Stimulated activated naive CD8-positive, alpha-beta T cell treated with anti-CD3 and anti-CD28 coated beads, Interleukin-15, Interleukin-2, amounts not matched to agents 100 ng/mL and 50 ng/mL, for 24 hours (primary cell): ENCODE results near the gene SETD2.
"Not testable (repeated sequence)": the region's sequence is repeated elsewhere in the genome, so short reads cannot be mapped to it uniquely, and the experiment has no call there.

Experiments used
- H3K27ac Mint-ChIP-seq: one replicate; pipeline ENCODE4 v1.8.0; 2021; ENCODE audit warnings: mild to moderate bottlenecking, mixed read lengths
- H3K27me3 Mint-ChIP-seq: one replicate; pipeline ENCODE4 v1.8.0; 2021; ENCODE audit warnings: mixed read lengths
- H3K36me3 Mint-ChIP-seq: one replicate; pipeline ENCODE4 v1.8.0; 2021; ENCODE audit warnings: low read depth, mixed read lengths
- H3K4me1 Mint-ChIP-seq: one replicate; pipeline ENCODE4 v1.8.0; 2021; ENCODE audit warnings: low read depth, mixed read lengths
- H3K4me3 Mint-ChIP-seq: one replicate; pipeline ENCODE4 v1.8.0; 2021; ENCODE audit warnings: mild to moderate bottlenecking, mixed read lengths
- H3K9me3 Mint-ChIP-seq: one replicate; pipeline ENCODE4 v1.8.0; 2021; ENCODE audit warnings: mixed read lengths

The SETD2 gene, protein sequence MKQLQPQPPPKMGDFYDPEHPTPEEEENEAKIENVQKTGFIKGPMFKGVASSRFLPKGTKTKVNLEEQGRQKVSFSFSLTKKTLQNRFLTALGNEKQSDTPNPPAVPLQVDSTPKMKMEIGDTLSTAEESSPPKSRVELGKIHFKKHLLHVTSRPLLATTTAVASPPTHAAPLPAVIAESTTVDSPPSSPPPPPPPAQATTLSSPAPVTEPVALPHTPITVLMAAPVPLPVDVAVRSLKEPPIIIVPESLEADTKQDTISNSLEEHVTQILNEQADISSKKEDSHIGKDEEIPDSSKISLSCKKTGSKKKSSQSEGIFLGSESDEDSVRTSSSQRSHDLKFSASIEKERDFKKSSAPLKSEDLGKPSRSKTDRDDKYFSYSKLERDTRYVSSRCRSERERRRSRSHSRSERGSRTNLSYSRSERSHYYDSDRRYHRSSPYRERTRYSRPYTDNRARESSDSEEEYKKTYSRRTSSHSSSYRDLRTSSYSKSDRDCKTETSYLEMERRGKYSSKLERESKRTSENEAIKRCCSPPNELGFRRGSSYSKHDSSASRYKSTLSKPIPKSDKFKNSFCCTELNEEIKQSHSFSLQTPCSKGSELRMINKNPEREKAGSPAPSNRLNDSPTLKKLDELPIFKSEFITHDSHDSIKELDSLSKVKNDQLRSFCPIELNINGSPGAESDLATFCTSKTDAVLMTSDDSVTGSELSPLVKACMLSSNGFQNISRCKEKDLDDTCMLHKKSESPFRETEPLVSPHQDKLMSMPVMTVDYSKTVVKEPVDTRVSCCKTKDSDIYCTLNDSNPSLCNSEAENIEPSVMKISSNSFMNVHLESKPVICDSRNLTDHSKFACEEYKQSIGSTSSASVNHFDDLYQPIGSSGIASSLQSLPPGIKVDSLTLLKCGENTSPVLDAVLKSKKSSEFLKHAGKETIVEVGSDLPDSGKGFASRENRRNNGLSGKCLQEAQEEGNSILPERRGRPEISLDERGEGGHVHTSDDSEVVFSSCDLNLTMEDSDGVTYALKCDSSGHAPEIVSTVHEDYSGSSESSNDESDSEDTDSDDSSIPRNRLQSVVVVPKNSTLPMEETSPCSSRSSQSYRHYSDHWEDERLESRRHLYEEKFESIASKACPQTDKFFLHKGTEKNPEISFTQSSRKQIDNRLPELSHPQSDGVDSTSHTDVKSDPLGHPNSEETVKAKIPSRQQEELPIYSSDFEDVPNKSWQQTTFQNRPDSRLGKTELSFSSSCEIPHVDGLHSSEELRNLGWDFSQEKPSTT (N-terminal part only)

DNA sequence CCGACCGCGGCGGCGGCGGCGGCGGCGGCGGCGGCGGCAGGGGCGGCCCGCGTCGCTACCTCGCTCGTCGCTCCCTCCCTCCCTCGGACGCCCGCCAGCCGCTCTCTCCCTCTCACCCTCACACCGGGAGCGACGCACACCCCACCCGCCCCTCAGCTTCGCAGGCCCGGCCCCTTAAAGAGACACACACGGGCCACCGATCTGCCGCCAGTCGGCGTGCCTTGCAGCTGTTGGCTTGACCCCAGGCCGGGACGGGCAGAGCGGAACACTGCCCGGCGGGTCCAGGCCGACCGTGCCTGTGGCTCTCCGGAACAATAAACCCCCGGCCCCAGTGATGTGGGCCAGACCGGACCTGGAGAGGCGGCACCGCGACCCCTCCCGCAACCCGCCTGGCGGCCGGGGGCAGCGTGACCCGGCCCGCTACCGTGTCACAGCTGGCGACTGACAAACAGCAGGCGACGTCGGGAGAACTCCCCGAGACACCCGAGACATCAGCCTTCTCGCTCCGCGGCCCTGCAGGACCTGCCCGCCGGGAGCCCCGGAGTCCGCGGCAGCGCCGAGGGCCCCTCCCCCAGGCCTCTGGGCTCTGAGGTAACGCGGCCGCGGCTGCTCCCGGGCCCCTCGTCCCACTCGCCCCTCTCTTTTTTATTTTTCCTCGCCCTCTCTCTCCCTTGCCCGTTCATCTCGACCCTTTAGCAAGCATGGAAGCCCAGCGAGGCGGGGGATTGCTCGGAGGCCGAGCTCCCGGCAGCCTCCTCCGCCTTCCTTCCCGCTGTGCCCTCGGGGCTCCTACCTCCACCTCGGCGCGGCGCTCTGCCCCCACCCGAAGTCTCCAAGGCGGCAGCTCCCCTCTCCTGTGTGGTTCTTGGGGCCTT, at the start of gene SETD2:
SETD2 (minus strand) TSS at position 107 of the 875 bp plus-strand sequence. CDS start 189 bp downstream, outside the sequence.
- H3K27ac Mint-ChIP-seq: peak within 1 kb of the TSS; percentile 99
- H3K4me3 Mint-ChIP-seq: peak within 1 kb of the TSS; percentile 94
- H3K9me3 Mint-ChIP-seq: no peaks in the 10 kb centered on the region
- H3K4me1 Mint-ChIP-seq: peaks cover 52% of the 10 kb centered on the region
- peaks cover 24% of the 10 kb centered on the region for H3K36me3 Mint-ChIP-seq
- no peaks in the 10 kb centered on the region for H3K27me3 Mint-ChIP-seq

- Mint-ChIP-seq H3K27me3 (no peaks in the 10 kb centered on the region), H3K4me1 (no peaks in the 10 kb centered on the region), H3K27ac (no peak overlapping the region), H3K9me3 (no peaks in the 10 kb centered on the region), H3K4me3 (no peak overlapping the region), H3K36me3 (no peaks in the 10 kb centered on the region)
Observed at GRCh38 chr3:47210863-47211405, 47.0 kb upstream of the SETD2 start.

DNA sequence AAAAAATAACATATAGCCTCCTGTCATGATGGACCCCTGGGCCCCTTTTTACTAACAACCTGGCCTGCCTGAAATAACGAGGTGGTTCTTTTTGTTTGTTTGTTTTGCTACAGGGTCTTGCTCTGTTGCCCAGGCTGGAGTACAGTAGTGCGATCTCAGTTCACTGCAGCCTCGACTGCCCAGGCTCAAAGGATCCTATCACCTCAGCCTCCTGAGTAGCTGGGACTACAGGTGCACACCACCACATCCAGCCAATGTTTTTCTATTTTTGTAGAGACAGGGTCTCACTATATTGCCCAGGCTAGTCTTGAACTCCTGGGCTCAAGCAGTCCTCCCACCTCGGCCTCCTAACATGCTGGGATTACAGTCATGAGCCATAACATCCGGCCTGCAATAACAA, 42.1 kb upstream of the SETD2 start:
- not testable (repeated sequence) for H3K27ac Mint-ChIP-seq, H3K36me3 Mint-ChIP-seq, H3K4me3 Mint-ChIP-seq, H3K4me1 Mint-ChIP-seq, H3K9me3 Mint-ChIP-seq, H3K27me3 Mint-ChIP-seq

- H3K27ac Mint-ChIP-seq: no peak overlapping the region
- no peaks in the 10 kb centered on the region for H3K27me3 Mint-ChIP-seq
- H3K4me1 Mint-ChIP-seq: no peaks in the 10 kb centered on the region
- H3K9me3 Mint-ChIP-seq: no peaks in the 10 kb centered on the region
- H3K36me3 Mint-ChIP-seq: no peaks in the 10 kb centered on the region
- no peak overlapping the region for H3K4me3 Mint-ChIP-seq
Observed at GRCh38 chr3:47204875-47205274, 41.0 kb upstream of the SETD2 start.

DNA sequence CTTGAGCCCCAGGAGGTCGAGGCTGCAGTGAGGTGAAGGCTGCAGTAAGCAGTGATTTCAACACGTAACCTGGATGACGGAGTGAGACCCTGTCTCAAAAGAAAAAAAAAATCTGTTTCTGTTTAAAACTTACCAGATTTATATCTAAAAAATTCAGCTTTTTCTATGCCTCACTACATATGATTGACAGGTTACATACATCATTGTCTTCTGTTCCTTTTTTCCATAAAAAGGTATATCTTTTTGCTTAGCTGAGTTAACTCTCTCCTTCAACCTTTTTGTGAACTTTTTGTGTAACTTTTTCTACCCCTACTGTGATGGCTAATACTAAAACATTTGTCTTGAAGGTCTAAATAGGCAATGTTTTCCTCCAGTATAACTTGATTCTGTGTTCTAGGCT, 38.6 kb upstream of the SETD2 start:
- Mint-ChIP-seq H3K4me1 (no peaks in the 10 kb centered on the region), H3K36me3 (no peaks in the 10 kb centered on the region), H3K27ac (no peak overlapping the region), H3K9me3 (no peaks in the 10 kb centered on the region), H3K4me3 (no peak overlapping the region), H3K27me3 (no peaks in the 10 kb centered on the region)

DNA sequence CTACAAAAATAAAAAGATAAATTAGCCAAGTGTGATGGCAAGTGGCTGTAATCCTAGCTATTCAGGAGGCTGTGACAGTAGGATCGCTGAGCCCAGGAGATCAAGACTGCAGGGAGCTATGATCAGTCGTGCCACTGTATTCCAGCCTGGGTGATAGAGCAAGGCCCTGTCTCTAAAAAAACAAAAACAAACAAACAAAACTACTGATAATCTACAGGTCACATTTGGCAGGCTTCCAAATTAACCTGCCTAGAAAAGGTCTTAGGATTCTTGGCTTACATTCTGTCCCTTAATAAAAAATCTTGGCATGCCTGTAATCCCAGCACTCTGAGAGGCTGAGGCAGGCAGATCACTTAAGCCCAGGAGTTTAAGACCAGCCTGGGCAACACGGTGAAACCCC, 33.4 kb upstream of the SETD2 start:
- Mint-ChIP-seq H3K36me3 (peaks cover 3% of the 10 kb centered on the region), H3K27me3 (no peaks in the 10 kb centered on the region), H3K4me1 (no peaks in the 10 kb centered on the region), H3K4me3 (no peak overlapping the region), H3K9me3 (no peaks in the 10 kb centered on the region), H3K27ac (no peak overlapping the region)

DNA sequence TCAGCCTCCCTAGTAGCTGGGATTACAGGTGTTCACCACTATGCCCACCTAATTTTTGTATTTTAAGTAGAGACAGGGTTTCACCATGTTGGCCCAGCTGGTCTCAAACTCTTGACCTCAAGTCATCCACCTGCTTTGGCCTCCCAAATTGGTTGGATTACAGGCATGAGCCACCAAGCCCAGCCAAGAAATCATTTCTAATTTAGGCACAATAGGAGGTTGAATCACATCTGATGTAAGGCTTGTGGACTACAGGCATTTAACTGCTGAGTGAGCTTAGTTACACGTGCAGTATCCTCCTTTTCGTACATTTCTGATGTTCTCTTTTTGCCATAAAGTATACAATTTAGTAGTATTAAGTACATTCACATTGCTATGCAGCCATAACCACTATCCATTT, 31.1 kb upstream of the SETD2 start:
- Mint-ChIP-seq H3K4me1 (no peaks in the 10 kb centered on the region), H3K27me3 (no peaks in the 10 kb centered on the region)

DNA sequence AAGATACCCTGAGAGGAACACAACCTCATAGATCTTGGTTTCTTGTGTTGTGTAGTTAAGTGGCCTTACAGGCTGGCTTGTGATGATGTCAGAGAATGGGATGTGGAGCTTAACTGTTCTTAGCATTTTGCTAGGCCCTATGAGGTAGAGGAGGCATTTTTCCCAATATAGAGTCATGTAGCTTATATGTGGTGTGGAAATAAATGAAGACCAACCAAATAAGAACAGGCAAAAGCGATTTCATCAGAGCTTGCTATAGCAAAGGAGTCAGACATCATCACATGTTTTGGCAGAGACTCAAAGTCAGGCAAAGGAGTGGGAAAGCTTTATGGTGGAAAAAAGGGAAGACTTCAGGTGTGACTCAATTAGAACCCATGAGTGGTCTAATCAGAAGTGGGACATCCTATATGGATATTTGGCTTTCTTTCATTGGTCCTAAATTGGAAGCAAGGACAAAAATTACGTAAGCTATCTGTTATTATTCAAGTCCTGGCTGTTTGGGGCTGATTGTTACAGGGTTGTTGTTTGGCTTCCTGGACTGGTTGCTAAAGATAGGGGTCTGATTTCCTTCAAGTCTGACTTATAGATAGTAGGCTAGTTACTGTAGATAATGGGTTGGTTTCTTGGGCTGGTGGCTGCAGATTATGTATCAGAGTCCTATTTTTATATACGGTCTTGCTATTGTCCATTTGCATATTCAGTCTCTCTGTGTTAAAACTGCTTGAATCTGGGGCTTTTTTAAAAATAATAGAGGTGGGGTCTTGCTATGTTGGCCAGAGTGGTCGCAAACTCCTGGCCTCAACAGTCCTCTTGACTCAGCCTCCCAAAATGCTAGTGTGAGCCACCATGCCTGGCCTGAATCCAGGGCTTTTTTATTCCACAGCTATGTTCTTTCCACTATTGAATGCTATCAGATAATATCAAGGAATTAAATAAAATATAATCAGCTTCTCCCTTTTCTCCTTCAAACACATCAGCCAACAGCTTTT, 30.3 kb upstream of the SETD2 start:
- Mint-ChIP-seq H3K4me1 (no peaks in the 10 kb centered on the region), H3K36me3 (peaks cover 3% of the 10 kb centered on the region), H3K27me3 (no peaks in the 10 kb centered on the region), H3K4me3 (no peak overlapping the region), H3K9me3 (no peaks in the 10 kb centered on the region), H3K27ac (no peak overlapping the region)

More for the DNA sequence above, 31.1 kb upstream of the SETD2 start:
- no peaks in the 10 kb centered on the region for H3K9me3 Mint-ChIP-seq
- H3K4me3 Mint-ChIP-seq: no peak overlapping the region
- no peak overlapping the region for H3K27ac Mint-ChIP-seq
- peaks cover 3% of the 10 kb centered on the region for H3K36me3 Mint-ChIP-seq

DNA sequence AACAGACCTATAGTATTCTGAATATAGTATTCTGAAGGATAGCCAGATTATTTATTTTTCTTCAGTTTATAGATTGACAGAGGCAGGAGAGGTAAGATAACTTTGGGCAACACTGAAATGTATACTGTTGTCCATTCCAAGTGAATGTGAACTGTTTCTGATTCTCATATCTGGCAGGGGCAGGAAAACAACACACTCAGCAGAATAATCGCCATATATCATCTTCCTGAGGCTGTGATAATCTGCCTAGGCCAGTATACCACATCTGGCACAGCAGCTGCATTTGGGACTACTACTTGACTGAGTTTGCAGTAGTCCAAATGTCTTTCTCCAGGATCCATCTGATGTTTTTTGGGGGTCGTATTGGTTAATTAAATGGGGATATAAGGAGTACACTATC, 22.4 kb upstream of the SETD2 start:
- Mint-ChIP-seq H3K4me1 (no peaks in the 10 kb centered on the region), H3K9me3 (no peaks in the 10 kb centered on the region), H3K36me3 (no peaks in the 10 kb centered on the region), H3K27me3 (no peaks in the 10 kb centered on the region), H3K27ac (no peak overlapping the region), H3K4me3 (no peak overlapping the region)

- H3K4me1 Mint-ChIP-seq, H3K4me3 Mint-ChIP-seq, H3K27me3 Mint-ChIP-seq, H3K27ac Mint-ChIP-seq, H3K36me3 Mint-ChIP-seq, H3K9me3 Mint-ChIP-seq: not testable (repeated sequence)
Observed at GRCh38 chr3:47181685-47182084, 17.8 kb upstream of the SETD2 start.

- H3K4me3 Mint-ChIP-seq, H3K36me3 Mint-ChIP-seq, H3K9me3 Mint-ChIP-seq, H3K4me1 Mint-ChIP-seq, H3K27ac Mint-ChIP-seq, H3K27me3 Mint-ChIP-seq: not testable (repeated sequence)
Observed at GRCh38 chr3:47180011-47180410, 16.1 kb upstream of the SETD2 start.

- no peaks in the 10 kb centered on the region for H3K4me1 Mint-ChIP-seq
- H3K9me3 Mint-ChIP-seq: no peaks in the 10 kb centered on the region
- H3K4me3 Mint-ChIP-seq: no peak overlapping the region
- H3K36me3 Mint-ChIP-seq: peaks cover 5% of the 10 kb centered on the region
- no peaks in the 10 kb centered on the region for H3K27me3 Mint-ChIP-seq
- no peak overlapping the region for H3K27ac Mint-ChIP-seq
Observed at GRCh38 chr3:47176582-47176981, 12.7 kb upstream of the SETD2 start.
